ENCODE results near the gene MLH1. TPM values are rescaled to one million over a fixed set of nuclear protein-coding genes. Genes with fewer than 3 reads are reported as not detected.
"Not testable (repeated sequence)": the region's sequence is repeated elsewhere in the genome, so short reads cannot be mapped to it uniquely, and the experiment has no call there.

MLH1 gene
- 10 to 100 TPM; 44.2 to 56.8 (median 49.9) TPM for polyA plus RNA-seq (ENCODE audit: insufficient read length in 4 of 4)

DNA sequence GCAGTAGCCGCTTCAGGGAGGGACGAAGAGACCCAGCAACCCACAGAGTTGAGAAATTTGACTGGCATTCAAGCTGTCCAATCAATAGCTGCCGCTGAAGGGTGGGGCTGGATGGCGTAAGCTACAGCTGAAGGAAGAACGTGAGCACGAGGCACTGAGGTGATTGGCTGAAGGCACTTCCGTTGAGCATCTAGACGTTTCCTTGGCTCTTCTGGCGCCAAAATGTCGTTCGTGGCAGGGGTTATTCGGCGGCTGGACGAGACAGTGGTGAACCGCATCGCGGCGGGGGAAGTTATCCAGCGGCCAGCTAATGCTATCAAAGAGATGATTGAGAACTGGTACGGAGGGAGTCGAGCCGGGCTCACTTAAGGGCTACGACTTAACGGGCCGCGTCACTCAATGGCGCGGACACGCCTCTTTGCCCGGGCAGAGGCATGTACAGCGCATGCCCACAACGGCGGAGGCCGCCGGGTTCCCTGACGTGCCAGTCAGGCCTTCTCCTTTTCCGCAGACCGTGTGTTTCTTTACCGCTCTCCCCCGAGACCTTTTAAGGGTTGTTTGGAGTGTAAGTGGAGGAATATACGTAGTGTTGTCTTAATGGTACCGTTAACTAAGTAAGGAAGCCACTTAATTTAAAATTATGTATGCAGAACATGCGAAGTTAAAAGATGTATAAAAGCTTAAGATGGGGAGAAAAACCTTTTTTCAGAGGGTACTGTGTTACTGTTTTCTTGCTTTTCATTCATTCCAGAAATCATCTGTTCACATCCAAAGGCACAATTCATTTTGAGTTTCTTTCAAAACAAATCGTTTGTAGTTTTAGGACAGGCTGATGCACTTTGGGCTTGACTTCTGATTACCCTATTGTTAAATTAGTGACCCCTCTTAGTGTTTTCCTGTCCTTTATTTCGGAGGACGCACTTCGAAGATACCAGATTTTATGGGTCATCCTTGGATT is at the start of gene MLH1:
Gene MLH1 (plus strand): TSS at position 193 of the 958 bp plus-strand sequence. CDS start 30 bp downstream, at position 223.
- DNase-seq (ENCODE audit: low read depth in 4 of 4, low spot score in 3 of 4), result peak; percentile 100

DNA sequence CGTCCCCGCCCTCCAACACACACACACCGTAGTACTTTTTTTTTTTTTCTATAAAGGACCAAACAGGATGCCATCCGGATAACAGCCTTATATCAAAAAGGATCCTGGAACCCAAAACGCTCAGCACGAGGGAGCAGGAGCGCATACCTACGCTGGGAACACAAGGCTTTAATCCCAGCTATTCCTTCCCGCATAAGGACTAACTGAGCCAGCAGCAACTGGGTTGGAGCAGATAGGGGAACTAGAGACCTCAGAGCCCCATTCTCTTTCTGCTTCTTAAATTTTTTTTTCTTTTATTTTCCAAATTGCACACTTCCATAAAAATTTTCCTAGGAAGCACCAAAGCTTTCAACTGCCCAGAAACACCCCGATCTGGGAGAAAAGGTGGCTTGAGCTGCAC is 49.7 kb upstream of the MLH1 start:
- no peak for DNase-seq (ENCODE audit: low read depth in 4 of 4, low spot score in 3 of 4)

DNA sequence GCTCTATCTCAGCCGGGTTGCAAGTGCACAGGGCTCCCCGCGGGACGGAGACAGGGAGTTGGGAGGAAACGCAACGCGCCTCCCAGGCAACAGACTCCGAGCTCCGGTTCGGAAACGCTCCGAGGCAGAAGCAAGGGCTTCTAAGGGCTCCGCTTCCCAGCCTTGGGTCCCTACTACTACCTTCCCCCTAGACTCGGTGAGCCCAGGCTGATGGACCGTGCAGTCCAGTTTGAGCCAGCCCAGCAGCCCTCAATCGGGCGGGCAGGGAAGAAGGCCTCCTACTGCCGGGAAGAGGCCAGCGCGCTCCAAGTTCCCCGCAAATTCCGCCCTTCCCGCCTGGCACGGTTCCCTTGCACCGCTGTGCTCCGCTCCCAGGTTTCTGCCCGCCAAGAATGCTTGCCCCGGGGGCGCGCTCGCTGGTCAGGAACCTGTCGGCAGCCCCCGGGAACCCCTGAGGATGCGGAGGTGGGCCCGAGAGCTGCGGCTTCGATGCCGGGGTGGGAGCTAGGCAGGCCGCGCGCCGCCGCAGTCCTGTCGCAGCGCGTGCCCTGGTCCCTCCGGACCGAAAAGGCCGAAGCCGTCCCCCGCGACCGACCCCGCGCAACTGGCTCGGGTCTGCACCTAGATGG is 49.2 kb upstream of the MLH1 start:
- DNase-seq (ENCODE audit: low read depth in 4 of 4, low spot score in 3 of 4), result peak in 2 of 4 donors; percentile 50 to 63

DNA sequence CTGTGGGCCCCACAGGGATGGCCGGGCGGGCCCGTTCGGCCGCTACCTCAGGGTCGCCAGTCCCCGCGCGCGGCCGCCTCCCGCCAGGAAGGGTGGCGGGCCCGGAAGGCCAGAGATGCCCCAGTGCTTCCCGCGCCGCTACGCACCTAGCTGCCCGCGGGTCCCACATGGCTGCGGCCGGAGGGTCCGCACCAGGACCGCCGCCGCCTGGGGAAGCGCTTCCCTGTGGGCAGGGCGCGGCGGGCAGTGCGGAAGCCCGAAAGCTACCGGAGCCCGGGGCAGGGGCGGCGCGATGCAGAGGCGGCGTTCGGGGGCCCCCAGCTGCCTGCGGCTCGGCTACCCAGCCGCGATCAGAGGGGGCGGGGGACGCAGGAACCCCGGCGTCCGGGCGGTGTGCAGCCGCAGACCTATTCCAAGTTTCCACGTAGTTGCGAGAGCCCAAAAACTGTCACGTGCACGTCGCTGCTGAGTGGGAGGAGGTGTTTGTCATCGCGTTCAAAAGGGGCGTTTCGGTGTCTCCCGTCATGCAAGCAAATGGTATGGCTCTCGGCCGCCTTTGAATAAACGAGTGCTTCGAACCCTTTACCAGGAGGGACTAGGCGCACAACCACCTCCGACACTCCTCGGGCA is 48.6 kb upstream of the MLH1 start, which contains the start of gene TRANK1:
Gene TRANK1 (minus strand): TSS at position 414 of the 630 bp plus-strand sequence. CDS start 245 bp downstream, at position 169.
- peak in 1 of 4 donors; percentile 50 for DNase-seq (ENCODE audit: low read depth in 4 of 4, low spot score in 3 of 4)

DNA sequence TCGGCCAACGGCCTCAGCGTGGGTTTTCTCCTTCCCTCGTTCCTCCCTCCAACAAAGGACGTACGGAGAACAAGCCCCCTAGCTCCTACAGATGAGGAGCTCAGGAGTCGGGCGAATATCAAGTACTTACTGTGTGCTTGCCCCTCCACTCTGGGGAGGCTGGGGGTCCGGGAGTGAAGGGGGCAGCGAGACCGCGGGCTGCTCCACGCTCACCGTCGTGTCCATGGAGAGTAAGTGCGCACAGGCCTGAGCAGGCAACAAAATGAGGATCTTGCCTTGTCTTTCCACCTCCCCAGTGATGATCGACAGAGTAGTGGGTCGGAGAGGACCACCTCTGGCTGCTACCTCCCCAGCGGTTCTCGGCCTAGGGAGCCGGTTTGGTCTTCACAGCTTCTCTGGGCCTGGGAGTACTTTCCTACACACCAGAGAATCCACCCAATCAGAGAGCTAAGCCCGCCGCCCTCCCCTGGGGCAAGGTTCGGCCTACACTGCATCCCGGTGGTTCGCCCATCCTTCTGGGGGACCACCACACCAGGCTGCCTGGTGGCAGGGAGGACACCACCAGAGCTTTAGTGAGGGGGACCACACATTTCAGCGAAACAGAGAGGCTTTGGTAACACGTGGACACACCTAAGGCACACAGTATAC is 47.9 kb upstream of the MLH1 start:
- no peak for DNase-seq (ENCODE audit: low read depth in 4 of 4, low spot score in 3 of 4)

DNA sequence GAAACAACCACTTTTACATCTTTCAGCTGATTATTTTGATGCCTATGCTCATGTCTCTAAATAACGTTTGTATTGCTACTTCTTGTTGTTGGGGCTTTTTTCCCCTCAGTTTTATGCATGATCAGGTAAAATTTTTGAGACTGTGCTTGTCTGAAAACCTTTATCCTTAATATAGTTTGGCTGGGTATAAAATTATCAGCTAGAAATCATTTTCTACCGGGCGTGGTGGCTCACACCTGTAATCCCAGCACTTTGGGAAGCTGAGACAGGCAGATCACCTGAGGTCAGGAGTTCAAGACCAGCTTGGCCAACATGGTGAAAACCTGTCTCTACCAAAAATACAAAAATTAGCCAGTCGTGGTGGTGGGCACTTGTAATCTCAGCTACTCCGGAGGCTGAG is 45.5 kb upstream of the MLH1 start:
- DNase-seq (ENCODE audit: low read depth in 4 of 4, low spot score in 3 of 4), result not testable (repeated sequence)

DNA sequence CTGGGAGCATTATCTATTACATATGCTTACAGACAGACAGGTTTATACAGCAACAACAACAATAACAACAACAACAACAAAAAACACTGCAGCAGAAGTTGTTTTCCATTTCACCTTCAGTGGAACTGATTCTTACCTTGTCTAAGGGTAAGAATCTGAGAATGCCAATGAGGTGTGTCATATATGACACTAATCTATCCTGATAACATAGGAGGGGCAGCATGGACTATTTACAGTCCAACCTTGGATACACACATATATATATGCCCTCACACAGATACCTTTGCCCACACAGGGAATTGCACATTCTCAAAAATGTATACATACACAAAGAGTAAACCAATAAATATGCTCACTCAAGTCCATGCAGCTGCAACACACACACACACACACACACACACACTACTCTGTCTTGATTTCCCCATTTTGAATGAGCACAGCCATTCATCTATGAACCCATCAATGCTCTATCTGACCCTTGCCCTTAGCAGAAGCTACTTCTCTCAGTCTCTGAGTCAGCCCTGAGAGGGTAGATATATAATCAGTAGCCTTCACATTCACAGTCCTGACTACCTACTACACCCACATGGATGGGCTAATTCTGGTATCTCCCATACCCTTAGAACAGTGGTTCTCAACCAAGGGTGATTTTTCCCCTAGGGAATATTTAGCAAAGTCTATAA is 38.7 kb upstream of the MLH1 start:
- DNase-seq (ENCODE audit: low read depth in 4 of 4, low spot score in 3 of 4), result no peak

DNA sequence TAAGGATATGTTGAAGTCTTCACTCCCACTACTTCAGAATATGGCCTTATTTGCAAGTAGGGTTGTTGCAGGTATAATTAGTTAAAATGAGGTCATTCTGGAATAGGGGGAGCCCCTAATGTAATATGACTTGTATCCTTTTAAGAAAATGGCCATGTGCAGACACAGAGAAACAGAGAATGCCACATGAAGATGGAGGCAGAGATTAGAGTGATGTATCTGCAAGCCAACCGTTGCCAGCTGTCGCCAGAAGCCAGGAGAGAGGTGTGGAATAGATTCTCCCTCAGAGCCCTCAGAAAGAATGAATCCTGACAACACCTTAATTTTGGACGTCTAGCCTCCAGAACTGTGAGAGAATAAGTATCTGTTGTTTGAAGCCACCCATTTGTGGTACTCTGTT is 37.2 kb upstream of the MLH1 start:
- DNase-seq (ENCODE audit: low read depth in 4 of 4, low spot score in 3 of 4), result no peak

DNA sequence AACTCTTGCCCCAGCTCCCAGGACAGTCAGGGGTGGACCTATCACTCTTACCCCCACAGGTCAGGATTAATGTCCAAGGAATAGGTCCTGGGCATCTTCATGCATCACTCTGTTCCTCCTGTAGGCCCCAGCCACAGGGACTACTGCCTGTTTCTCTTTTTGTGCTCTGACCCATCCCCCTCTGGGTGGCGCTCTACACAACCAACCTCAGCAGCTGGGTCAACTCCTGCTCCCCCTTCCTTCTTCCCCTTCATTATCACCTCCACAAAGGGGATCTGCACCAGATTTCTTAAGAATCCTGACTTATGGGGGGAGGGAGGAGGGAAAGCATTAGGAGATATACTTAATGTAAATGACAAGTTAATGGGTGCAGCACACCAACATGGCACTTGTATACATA is 36.3 kb upstream of the MLH1 start:
- no peak for DNase-seq (ENCODE audit: low read depth in 4 of 4, low spot score in 3 of 4)

DNA sequence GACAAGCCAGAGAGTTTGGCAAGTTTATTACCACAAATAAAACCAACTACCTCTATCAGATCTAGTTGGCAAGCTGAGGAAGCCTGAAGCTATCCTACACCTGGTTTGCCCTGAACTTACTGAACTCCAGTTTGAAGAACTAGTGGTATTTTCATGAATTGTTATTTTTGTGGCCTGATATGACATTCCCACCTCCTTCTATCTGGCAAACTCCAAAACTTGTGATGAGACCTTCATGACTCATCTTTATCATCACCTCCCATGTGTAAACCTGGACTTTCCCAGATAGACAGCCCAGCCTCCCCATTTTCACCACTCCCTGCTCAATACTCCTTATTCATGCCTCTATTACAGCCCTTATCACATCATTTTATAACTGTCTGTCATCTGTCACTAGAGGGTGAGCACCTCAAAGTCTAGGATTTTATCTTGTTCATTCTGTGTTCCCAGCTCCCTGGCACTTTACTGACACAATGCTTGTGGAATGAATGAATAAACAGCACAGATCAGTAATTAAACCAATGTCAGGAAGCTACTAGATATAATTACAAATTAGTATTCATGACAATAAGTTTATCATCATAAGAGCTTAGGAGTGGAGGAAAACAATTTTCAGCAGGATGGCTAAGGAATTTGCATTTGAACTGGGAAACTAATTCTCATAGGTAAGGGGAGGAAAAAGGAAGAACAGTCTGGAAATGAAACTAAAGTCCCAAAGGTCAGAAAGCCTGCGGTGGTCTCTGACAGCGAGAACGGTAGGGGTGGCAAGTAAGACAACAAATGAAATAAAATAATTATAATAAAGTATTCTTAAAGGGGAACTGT is 35.2 kb upstream of the MLH1 start:
- no peak for DNase-seq (ENCODE audit: low read depth in 4 of 4, low spot score in 3 of 4)

DNA sequence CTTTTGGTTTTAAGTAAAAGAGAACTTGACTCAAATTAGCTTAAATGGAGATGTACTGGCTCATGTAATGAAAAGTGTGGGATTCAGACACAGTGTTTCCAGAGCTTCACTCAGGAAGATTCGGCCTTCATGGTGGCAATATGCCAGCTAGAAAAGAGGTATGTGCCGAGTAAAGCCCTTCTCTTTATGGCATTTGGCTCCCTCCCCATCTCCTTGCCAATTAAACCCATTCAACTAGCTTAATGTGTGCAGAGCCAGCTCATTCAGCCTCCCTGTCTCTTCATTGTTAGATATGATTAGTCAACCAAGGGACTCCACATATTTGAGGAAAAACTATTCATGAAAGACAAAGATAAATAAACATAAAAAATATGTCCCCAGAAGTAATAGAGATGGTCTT is 33.5 kb upstream of the MLH1 start:
- no peak for DNase-seq (ENCODE audit: low read depth in 4 of 4, low spot score in 3 of 4)

DNA sequence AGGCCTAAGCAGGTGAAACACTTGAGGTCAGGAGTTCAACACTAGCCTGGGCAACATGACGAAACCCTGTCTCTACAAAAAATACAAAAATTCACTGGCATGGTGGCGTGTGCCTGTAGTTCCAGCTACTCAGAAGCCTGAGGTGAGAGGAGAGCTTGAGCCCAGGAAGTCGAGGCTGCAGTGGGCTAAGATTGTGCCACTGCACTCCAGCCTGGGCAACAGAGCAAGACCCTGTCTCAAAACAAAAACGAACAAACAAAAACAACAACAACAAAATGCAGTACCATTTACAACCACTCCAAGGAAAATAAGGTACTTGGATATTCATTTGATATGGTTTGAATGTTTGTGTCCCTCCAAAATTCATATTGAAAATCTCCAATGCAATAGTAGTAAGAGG is 32.8 kb upstream of the MLH1 start:
- no peak for DNase-seq (ENCODE audit: low read depth in 4 of 4, low spot score in 3 of 4)

DNA sequence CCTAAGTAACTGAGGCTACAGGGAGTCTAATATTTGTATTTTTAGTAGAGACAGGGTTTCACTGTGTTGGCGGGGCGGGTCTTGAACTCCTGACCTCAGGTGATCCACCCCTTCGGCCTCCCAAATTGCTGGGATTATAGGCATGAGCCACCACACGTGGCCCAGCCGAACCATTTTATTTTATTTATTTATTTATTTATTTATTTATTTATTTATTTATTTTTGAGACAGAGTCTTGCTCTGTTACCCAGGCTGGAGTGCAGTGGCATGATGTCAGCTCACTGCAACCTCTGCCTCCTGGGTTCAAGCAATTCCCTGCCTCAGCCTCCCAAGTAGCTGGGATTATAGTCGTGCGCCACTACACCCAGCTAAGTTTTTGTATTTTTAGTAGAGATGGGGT is 30.3 kb upstream of the MLH1 start:
- DNase-seq (ENCODE audit: low read depth in 4 of 4, low spot score in 3 of 4), result not testable (repeated sequence)

DNA sequence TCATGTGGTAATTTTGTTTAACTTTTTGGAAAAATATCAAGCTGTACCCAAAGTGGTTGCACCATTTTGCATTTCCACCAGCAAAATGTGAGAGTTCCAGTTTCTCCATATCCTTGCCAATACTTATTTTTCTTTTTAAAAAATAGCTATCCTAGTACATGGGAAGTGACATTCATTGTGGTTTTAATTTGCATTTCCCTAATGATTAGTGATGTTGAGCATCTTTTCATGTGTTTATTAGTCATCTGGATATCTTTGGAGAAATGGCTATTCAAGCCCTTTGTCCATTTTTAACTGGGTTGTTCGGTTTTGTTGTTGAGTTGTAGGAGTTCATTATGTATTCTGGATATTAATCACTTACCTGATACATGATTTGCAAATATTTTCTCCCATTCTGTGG is 29.0 kb upstream of the MLH1 start:
- DNase-seq (ENCODE audit: low read depth in 4 of 4, low spot score in 3 of 4), result no peak

DNA sequence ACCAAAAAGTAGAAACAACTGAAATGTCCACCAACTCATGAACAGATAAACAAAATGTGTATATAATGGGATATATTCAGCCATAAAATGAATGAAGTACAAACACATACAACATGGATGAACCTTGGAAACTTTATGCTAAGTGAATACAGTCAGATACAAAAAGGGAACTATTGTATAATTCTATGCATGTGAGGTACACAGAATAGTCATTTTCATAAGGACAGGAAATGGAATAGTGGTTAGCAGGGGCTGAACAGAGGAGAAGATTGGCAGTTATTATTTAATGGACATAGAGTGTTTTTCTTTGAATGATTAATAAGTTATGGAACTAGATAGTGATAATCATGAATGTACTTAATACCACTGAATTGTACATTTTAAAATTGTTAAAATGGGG is 28.5 kb upstream of the MLH1 start:
- no peak for DNase-seq (ENCODE audit: low read depth in 4 of 4, low spot score in 3 of 4)

DNA sequence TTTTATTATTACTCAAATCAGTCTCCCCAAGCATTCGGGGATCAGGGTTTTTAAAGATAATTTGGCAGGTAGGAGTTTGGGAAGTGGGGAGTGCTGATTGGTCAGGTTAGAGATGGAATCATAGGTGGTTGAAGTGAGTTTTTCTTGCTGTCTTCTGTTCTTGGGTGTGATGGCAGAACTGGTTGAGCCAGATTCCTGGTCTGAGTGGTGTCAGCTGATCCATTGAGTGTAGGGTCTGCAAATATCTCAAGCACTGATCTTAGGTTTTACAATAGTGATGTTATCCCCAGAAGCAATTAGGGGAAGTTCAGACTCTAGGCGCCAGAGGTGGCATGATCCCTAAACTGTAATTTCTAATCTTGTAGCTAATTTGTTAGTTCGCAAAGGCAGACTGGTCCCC is 27.9 kb upstream of the MLH1 start:
- DNase-seq (ENCODE audit: low read depth in 4 of 4, low spot score in 3 of 4), result no peak

DNA sequence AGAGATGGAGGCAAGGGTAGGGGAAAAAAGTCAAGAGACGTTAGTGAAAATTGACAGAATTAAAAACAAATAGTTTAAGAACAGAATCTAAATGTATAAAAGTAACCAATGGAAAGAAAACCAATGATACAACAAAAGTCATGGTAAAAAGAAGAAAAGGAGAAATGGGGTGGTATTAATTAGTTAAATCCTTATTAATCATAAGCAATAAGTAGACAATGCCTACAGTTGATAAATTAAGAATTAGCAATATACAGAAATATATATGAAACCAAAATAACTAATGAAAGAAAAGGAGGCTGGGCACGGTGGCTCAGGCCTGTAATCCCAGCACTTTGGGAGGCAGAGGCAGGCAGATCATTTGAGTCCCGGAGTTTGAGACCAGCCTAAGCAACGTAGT is 24.2 kb upstream of the MLH1 start:
- DNase-seq (ENCODE audit: low read depth in 4 of 4, low spot score in 3 of 4), result no peak

DNA sequence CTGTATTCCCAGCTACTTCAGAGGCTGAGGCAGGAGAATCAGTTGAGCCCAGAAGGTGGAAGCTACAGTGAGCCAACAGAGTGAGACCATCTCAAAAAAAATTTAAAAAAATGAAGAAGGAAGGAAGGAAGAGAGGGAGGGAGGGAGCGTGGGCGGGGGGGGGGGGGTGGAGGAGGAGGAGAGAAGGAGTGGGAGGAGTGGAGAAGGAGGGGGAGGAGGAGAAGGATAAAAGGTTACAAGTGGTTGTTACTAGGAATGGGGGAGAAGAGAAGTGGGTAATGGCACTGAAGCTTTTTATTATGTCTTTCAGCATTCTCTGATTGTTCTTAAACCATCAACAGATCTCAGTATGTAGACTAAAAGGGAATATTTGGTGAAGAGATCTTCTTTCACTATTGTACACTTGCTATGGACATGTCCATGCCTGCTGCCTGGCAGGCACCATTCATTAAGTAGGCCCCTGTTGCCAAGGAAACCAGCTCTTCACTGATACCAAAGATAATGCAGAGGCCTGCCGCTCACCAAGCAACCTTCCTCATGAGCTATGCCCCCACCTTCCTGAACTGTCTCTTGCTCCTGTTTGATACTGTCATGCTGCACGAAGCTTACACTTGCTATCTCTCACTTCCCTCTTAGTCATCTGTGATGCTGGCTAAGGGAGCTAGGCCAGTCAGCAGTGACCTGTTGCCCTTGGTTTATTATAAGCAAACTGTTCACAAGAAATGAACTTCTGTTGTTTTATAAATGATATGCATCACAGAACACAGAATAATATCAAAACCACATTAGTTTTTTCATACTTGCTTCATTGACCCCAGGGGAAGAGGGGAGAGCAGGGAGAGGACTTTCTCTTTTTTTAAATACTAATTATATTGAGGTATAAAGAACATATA is 23.5 kb upstream of the MLH1 start:
- no peak for DNase-seq (ENCODE audit: low read depth in 4 of 4, low spot score in 3 of 4)
